LHCN-M2 (cell line): ENCODE results near the gene FAM174B. TPM values are rescaled to one million over a fixed set of nuclear protein-coding genes. Genes with fewer than 3 reads are reported as not detected.
"Not testable (repeated sequence)": the region's sequence is repeated elsewhere in the genome, so short reads cannot be mapped to it uniquely, and the experiment has no call there.

Source experiments
- DNase-seq: peaks from one replicate; pipeline ENCODE4 v3.0.0-alpha.2; 2012; ENCODE audit warnings: low read depth
- total RNA-seq: library from RNA; depleted of rRNA; stranded (reverse); fragments of >200 nt; gene quantifications from 2 replicates; pipeline ENCODE4 v1.2.3, GENCODE V29; 2014

FAM174B gene
- total RNA-seq, 1 experiment from 2014 or later: 14.8 TPM

- DNase-seq: peak; percentile 74
These were observed 36.2 kb downstream of the FAM174B start for GRCh38 chr15:92619145-92620101.

- peak; percentile 99 for DNase-seq
These were observed 37.7 kb downstream of the FAM174B start for GRCh38 chr15:92617549-92618520.

GRCh38 chr15:92616621-92617548 is 38.7 kb downstream of the FAM174B start:
- peak; percentile 61 for DNase-seq

- DNase-seq: no peak
These were observed 40.5 kb downstream of the FAM174B start for GRCh38 chr15:92614791-92615785.

- no peak for DNase-seq
These were observed 41.3 kb downstream of the FAM174B start for GRCh38 chr15:92614301-92614700.

- no peak for DNase-seq
These were observed 41.7 kb downstream of the FAM174B start for GRCh38 chr15:92613841-92614240.

- DNase-seq: no peak
These were observed 42.7 kb downstream of the FAM174B start for GRCh38 chr15:92612891-92613290.

- DNase-seq: no peak
These were observed 43.4 kb downstream of the FAM174B start for GRCh38 chr15:92611995-92612745.

- DNase-seq: no peak
These were observed 44.4 kb downstream of the FAM174B start for GRCh38 chr15:92611150-92611549.

- no peak for DNase-seq
These were observed 45.5 kb downstream of the FAM174B start for GRCh38 chr15:92610101-92610520.

- no peak for DNase-seq
These were observed 46.5 kb downstream of the FAM174B start for GRCh38 chr15:92608866-92609700.

GRCh38 chr15:92606836-92607150 is 48.8 kb downstream of the FAM174B start:
- DNase-seq: not testable (repeated sequence)

- peak; percentile 75 for DNase-seq
These were observed 49.3 kb downstream of the FAM174B start for GRCh38 chr15:92606126-92606835.

GRCh38 chr15:92605225-92605944 is 50.2 kb downstream of the FAM174B start:
- DNase-seq: no peak

GRCh38 chr15:92603743-92604470 is 51.7 kb downstream of the FAM174B start:
- DNase-seq: peak; percentile 55

GRCh38 chr15:92603278-92603677 is 52.3 kb downstream of the FAM174B start:
- DNase-seq: no peak
